HepG2 (cell line): ENCODE measurements around the gene OIT3.

Source experiments
- ZNF850 ChIP-seq: sonication (generic); formaldehyde crosslinking; conservative IDR thresholded peaks from 2 replicates; pipeline ENCODE4 v1.9.0; 2021; ENCODE audit warnings: mild to moderate bottlenecking, missing genetic modification reagents
- TF ChIP-seq, protein P1 (sequence below): sonication (generic); formaldehyde crosslinking; IDR thresholded peaks from 2 replicates; pipeline ENCODE4 v1.5.0; 2020; ENCODE audit warnings: mild to moderate bottlenecking, missing genetic modification reagents, moderate library complexity

- TF ChIP-seq ZNF850 (CRISPR knock-in tag) = no peak
- TF ChIP-seq, protein P1, sequence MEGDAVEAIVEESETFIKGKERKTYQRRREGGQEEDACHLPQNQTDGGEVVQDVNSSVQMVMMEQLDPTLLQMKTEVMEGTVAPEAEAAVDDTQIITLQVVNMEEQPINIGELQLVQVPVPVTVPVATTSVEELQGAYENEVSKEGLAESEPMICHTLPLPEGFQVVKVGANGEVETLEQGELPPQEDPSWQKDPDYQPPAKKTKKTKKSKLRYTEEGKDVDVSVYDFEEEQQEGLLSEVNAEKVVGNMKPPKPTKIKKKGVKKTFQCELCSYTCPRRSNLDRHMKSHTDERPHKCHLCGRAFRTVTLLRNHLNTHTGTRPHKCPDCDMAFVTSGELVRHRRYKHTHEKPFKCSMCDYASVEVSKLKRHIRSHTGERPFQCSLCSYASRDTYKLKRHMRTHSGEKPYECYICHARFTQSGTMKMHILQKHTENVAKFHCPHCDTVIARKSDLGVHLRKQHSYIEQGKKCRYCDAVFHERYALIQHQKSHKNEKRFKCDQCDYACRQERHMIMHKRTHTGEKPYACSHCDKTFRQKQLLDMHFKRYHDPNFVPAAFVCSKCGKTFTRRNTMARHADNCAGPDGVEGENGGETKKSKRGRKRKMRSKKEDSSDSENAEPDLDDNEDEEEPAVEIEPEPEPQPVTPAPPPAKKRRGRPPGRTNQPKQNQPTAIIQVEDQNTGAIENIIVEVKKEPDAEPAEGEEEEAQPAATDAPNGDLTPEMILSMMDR = peak; percentile 59
These were observed 18.1 kb upstream of the OIT3 start for GRCh38 chr10:72875250-72876055.
